NCI-H345 treated with DMSO at 0.1 percent for 48 hours (cell line): Measurements from ENCODE around the gene INHBC.
A peak's percentile ranks its signal among the peaks of the same experiment; 100 is the strongest.

Source experiments
- DNase-seq: peaks from one replicate; lab custom pipeline; 2025; ENCODE audit not compliant: unreplicated experiment; lab: John Stamatoyannopoulos, UW

INHBC gene

DNA sequence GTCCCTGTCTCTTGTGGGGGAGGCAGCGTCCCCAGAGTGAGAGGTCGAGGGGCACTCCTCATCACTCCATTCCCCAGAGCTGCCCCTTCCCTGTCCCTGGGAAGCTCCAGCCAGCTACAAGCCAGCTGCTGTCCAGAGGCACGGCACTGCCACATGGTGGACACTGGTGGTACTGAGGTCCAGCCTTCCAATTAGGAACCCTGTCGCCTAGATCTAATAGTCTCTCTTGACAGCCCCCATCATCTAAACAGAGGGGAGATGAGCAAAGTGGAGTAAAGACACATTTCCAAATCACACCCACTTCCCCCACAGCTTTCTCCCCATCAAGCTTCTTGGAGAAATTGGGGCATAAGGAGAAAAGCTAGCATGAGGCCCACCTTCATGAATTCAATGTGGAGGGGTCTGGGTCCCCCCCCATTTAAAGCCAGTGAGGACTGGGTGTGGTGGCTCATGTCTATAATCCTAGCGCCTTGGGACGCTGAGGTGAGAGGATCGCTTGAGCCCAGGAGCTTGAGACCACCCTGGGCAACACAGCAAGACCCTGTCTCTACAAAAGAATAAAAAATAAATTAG is 18.4 kb downstream of the INHBC start:
- no peak for DNase-seq

DNA sequence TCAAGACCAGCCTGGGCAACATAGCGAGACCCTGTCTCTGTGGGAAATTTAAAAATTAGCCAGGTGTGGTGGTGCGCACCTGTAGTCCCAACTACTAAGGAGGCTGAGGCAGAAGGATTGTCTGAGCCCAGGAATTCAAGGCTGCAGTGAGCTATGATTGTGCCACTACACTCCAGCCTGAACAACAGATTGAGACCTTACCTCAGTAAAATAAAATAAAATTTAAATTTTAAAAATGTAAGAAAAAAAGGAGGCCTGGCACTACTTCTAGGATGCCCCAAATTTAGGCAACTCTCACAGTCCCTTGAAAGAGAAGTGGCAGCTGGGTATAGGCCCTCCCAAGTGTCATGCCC is 19.6 kb downstream of the INHBC start:
- DNase-seq, result no peak

DNA sequence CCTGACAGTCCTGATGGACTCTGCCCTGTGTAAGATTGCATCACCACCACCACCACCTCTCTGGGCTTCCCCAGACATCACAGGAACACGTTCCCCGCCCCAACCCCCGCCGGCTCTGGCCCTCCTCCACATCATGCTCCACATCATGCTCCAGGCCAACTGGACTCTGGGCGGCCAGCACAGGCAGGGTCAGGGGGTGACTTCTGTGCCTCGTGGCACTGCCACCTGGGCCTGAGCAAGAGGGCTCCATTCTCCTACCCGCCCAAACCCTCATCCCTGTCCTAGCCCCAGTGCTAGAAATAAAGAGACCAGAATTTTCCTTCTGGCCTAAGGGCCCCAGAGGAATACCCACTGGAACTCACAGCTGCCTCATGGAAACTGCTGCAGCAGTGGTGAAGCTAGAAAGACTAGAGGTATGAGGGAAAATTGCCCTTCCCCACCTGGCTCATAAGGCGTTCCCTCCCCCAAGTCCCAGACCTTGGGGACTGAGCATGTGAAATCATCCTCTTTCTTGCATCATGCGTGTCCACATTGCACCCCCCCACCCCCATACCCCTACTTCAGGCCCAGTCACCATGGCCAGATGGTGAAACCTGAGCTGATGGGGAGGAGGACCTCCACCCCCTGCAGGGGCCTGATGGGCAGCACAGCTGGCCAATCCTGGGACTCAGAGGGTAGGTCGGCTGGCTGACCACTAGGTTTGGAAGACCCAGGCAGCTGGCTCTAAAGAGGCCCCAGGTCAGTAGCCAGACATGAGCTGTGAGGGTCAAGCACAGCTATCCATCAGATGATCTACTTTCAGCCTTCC is 20.2 kb downstream of the INHBC start, which contains the start of gene INHBE:
Gene INHBE (plus strand): TSS at position 742 of the 808 bp plus-strand sequence. CDS start 230 bp downstream, outside the sequence.
- DNase-seq, result no peak

DNA sequence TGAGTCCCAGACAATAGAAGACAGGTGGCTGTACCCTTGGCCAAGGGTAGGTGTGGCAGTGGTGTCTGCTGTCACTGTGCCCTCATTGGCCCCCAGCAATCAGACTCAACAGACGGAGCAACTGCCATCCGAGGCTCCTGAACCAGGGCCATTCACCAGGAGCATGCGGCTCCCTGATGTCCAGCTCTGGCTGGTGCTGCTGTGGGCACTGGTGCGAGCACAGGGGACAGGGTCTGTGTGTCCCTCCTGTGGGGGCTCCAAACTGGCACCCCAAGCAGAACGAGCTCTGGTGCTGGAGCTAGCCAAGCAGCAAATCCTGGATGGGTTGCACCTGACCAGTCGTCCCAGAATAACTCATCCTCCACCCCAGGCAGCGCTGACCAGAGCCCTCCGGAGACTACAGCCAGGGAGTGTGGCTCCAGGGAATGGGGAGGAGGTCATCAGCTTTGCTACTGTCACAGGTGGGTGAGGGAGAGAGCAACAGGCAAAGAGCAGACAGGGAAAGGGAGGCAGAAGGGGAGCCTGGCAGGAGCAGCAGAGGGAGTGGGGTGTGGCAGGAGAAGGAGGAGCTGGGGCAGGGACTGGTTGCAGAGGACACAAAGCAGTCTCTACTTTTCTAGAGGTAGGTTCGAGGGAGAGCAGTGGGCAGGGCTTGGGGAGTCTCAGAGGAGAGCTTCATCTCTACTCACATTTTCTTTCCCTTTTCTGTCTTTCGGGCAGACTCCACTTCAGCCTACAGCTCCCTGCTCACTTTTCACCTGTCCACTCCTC is 21.0 kb downstream of the INHBC start:
- DNase-seq, result no peak

DNA sequence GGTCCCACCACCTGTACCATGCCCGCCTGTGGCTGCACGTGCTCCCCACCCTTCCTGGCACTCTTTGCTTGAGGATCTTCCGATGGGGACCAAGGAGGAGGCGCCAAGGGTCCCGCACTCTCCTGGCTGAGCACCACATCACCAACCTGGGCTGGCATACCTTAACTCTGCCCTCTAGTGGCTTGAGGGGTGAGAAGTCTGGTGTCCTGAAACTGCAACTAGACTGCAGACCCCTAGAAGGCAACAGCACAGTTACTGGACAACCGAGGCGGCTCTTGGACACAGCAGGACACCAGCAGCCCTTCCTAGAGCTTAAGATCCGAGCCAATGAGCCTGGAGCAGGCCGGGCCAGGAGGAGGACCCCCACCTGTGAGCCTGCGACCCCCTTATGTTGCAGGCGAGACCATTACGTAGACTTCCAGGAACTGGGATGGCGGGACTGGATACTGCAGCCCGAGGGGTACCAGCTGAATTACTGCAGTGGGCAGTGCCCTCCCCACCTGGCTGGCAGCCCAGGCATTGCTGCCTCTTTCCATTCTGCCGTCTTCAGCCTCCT is 21.6 kb downstream of the INHBC start:
- no peak for DNase-seq

DNA sequence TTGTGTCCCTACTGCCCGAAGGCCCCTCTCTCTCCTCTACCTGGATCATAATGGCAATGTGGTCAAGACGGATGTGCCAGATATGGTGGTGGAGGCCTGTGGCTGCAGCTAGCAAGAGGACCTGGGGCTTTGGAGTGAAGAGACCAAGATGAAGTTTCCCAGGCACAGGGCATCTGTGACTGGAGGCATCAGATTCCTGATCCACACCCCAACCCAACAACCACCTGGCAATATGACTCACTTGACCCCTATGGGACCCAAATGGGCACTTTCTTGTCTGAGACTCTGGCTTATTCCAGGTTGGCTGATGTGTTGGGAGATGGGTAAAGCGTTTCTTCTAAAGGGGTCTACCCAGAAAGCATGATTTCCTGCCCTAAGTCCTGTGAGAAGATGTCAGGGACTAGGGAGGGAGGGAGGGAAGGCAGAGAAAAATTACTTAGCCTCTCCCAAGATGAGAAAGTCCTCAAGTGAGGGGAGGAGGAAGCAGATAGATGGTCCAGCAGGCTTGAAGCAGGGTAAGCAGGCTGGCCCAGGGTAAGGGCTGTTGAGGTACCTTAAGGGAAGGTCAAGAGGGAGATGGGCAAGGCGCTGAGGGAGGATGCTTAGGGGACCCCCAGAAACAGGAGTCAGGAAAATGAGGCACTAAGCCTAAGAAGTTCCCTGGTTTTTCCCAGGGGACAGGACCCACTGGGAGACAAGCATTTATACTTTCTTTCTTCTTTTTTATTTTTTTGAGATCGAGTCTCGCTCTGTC is 22.3 kb downstream of the INHBC start:
- no peak for DNase-seq

DNA sequence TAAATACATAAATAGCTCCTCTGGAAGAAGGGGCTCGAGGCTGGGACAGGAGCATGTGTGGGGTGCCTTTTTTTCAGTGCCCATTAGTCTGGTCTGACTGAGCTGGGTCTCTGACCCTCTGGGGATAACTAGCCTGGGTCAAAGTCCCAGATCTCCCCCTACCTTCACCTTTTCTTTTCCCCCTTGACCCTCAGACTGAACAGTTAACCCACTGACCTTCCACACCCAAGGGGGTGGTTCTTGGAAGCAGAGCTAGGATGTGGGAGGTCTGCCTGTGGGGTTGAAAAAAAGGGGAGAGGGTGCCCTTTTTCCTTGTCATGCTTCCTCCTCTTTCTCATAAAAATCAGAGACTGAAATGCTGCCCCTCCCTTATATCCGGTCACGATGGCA is 24.1 kb downstream of the INHBC start:
- DNase-seq, result no peak

DNA sequence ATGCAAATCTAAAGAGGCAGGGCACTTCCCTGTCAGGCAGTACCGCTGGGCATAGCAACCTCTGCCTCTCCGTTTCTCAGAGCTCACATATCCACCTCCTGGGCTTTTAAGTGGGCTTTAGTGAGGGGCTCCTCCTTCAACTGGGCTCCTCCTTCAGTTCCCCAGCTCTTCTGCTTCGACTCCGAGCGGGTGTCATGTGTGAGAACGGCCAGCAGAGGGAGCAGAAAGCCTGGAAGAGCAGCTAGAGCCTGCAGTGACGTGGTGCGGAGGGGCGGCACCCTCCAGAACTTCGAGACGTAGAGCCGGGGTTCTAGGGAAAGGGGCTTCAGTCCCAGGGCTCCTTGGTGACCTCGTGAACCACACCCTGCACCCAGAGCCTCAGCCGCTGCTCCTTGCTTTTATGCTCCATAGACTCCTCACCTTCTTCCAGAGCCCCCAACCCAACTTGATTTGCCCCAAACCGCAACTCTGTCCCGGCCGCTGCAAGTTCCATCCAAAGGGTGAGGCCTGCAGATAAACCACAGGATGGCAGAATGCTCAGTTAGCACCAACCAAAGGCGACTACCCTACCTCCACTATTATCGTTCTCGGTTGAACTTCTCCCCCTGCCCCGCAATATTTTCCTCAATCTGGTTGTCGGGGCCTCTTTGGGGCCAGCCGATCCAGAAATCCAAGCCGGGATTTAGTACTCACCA is 24.6 kb downstream of the INHBC start:
- DNase-seq, result peak; percentile 93

DNA sequence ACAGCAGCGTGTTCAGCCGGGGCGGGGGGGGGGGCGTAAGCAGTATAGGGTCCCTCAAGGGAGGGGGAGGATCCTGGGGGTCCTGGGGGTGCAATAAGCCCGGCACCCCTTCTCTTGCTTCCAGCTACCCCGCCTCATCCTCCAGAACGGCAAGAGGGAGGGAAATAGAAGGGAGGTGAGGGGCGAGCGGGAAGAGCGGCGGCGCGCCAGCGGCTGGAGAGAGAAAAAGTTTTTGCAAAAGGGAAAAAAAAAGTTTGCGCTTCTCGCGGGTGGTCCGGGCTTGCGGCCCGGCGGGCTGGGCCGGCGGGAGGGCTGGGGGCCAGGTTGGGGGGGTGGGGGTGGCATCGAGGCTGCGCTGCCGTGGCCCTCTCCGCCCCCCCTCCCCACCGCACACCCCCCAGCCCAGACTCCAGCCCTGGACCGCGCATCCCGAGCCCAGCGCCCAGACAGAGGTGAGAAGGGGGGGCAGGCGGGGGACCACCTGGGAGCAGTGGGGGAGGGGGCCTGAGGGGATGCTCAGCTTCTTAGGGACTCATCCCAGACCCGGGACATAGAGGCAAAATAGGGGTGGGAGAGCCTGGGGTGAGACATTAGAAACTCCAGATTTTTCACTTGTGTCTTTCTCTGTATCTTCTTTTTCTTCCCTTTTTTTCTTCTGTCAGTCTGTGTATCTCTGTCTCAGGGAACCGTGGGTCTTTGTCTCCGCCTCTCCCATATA is 25.3 kb downstream of the INHBC start, which contains the start of gene GLI1:
Gene GLI1 (plus strand): TSS at position 36 of the 718 bp plus-strand sequence. CDS start 3,907 bp downstream, outside the sequence.
- DNase-seq, result no peak

DNA sequence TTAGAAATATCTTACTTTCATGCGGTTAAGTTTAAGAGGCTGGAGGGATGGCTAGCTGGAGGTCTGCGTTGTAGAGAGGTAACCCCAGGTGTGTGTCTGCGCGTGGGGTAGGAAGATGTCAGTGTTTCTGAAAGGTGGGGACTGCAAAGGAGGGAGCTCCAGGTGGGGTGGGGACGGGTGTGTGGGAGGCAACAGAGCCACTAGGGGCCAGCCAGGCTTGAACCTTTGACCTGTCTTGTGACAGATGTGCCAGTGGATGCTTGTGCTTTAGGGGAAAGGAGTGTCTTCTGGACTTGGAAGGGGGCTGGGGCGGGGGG is 25.8 kb downstream of the INHBC start:
- no peak for DNase-seq

DNA sequence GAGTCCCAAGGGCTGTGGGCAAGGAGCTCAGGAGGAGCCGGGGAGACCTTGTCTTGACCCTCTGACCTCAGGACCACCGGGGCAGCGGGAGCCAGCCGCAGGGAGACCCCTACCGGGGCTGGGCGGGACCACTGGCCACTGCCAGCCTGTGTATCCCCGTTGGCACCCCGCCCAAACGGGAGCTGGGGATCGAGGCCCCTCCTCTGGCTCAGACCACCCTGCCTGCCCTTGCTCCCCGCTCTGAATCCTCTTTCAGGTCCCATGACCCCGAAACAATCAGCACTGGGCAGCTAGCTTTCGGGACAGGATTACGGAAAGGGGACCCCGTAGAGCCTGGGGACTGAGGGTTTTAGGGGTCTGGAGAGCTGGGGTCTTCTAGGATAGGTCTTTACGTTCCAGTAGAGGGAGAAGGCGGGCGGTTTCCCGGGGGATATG is 26.3 kb downstream of the INHBC start:
- DNase-seq, result no peak

DNA sequence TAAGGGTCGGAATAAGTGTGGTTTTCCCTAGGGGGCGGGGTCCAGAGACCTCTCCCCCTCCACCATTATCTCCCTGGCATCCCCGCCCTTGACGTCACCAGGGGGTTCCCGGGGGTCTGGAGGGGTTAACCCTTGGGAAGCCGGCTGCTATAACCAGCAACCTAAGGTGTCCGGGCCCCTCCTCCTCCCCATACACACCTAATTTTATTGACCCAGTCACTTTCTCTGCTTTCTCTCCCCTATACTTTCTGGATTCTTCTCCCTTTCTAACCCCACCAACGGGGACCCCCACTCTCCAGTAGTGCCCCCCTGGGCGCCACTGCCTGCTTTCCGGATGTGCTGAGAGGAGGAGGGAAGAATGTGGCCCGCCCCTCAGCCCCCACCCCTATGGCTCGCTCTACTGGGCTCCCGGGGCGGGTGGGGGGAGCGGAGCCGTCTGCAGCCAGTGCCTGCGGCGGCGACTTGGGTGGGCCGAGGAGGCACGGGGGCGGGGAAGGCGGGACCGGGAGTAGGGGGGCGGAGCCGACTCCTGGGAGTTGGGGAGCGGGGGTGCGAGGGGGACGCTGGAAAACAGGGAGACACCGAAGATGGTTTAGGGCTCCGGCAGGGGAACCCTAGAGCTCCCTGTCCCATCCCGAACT is 26.8 kb downstream of the INHBC start:
- no peak for DNase-seq

DNA sequence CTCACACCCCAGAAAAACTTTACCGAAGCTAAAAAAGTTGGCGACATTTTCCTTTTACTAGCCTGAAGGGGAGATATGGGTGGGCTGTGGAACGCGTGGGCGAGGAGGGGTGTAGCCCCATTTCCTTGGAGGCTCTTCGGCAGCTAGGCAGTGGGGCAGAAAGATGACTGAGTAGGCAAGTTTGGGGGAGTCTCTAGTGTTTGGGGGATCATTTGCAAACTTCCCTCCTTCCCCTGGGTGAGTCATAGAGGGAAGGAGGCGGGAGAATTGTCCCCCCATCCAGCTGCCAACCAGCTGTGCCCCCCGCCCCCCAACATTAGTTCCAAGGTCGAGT is 27.3 kb downstream of the INHBC start:
- DNase-seq, result no peak

DNA sequence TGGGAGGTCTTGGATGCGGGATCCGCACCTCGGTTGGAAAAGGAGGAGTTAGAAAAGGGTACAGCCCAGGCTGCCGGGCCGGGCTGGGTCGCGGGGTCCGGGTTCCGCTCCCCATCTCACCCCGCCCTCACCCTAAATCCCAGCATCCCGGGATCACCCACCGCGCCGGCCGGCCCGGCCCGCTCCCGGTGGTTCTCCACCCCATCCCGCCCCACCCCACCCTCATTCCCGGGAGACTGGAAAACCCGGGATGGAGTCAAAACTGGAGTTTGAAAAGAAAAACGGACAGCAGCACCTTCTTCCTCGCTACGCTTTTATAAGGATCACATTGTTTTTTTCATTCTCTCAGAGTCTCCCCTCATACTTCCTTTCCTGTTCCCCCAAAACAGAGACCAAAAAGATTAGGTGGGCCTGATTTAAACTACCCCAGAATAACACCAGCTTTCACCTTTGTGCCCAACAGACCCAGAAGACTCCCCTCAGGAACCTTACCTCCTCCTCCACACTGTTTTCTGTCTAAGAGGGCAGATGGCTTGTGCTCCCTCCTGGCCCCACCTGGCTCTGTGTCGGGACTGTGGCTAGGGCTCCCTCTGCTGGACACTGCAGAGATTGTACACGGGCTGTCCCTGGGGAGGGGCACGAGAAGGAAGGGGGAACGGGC is 27.8 kb downstream of the INHBC start:
- DNase-seq, result peak; percentile 91

DNA sequence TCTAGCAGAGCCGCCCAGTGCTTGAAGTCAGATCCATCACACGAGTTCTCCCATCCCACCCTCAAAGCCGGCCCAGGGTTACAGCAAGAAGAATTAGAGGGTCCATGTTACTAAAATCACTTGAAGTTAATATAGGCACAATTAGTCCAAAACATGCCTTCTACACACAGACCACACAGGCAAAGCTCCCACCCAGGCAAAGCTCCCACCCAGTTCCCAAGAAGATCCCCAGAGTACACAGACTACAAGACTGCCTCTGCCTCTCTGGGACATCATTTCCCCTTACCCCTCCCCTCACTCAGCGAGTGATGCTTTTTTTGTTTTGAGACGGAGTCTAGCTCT is 28.3 kb downstream of the INHBC start:
- no peak for DNase-seq

DNA sequence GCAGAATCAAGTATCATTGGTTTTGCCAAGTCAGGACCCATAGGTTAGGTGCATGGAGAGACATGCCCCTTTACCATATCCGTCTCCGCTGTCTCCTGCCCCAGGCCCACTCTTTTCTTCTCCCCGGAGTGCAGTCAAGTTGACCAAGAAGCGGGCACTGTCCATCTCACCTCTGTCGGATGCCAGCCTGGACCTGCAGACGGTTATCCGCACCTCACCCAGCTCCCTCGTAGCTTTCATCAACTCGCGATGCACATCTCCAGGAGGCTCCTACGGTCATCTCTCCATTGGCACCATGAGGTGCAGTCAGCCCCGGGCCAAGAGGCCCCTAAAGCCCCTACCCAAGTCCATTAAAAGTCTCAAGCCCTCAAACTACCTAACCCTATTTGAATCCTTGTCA is 30.0 kb downstream of the INHBC start:
- DNase-seq, result no peak

DNA sequence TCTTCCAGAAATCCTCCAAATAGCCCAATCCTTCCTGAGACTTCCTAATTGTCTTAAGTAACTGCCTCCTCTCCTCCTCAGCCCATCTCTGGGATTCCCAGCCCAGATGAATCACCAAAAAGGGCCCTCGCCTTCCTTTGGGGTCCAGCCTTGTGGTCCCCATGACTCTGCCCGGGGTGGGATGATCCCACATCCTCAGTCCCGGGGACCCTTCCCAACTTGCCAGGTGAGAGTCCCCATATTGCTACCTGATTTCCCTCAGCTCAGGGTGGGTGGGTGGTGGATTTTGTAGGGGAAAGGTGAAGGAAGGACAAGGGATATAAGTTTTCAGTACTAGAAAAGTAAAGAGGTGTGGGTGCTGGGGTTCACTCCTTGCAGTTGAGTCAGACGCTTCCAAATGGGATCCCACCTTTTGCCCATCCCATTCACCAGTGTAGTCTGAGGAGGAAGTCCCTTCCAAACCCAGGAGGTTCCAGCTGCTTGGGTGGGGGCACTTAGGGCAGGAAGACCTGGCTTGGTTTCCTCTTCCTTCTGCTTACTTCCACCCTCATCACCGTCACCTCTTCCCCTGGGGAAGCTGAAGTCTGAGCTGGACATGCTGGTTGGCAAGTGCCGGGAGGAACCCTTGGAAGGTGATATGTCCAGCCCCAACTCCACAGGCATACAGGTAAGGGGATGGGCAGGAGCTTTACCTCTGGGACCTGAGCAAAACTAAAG is 30.6 kb downstream of the INHBC start:
- no peak for DNase-seq

DNA sequence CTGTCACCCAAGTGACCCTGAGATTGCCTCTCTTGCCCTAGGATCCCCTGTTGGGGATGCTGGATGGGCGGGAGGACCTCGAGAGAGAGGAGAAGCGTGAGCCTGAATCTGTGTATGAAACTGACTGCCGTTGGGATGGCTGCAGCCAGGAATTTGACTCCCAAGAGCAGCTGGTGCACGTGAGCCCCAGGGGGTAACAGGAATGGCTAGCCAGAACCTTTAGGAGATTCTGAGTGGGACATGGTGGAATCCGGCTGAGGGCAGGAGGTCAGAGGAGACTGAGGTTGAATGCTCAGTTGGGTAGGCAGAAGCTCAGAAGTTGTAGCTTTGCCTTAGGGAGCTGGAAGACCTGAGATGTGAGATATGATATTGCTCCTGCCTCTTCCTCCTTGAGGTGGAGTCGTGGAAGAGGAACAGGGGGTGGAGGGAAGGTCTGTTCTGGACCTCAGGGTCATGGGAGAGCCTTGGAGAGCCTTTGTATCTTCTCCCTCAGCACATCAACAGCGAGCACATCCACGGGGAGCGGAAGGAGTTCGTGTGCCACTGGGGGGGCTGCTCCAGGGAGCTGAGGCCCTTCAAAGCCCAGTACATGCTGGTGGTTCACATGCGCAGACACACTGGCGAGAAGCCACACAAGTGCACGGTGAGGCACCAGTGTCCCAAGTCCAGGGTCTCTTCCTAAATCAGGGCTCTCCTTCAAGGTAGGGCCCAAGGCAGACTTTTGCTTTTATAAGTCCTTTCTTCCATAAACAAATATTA is 31.3 kb downstream of the INHBC start:
- DNase-seq, result no peak
